Raji (cell line): Measurements from ENCODE around the gene C14orf132.

ENCODE experiments used
- POLR2A ChIP-seq: IDR thresholded peaks from 2 replicates; pipeline ENCODE4 v1.6.1; 2011; ENCODE audit warnings: low read depth, low read length, control low read depth; ENCODE audit not compliant: insufficient read depth

C14orf132 gene

DNA sequence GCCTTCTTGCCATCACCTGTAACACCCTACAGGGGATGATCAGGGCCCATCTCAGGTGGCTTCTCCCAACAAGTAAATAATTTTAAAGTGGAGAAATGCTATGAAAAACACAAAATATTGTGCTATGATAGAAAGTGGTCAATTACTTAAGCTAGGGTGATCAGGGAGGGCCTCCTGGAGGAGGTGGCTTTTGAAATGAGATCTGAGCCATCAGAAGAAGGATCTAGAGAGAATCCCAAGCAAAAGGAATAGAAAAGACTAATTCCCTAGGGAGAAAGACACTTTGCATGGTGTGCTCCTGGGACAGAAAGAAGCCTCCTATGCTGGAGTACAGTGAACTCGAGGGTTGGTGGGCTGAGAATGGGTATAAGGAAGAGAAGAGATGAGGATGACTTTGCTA is 7.5 kb upstream of the C14orf132 start:
- TF ChIP-seq POLR2A, result no peak

DNA sequence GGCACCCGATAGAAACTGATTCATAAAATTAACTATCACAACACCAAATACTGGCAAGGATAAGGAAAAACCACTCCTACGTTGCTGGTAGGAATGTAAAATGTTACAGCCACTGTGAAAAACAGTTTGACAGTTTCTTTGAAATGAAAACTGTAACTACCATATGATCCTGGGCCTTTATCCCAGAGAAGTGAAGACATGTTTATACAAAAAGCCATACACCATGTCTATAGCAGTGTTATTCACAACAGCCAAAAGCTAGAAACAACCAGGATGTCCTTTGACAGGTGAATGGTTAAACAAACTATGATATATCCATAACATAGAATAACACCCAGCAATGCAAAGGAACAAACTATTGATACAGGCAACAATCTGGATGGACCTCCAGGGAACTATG is 3.7 kb upstream of the C14orf132 start:
- no peak for TF ChIP-seq POLR2A

DNA sequence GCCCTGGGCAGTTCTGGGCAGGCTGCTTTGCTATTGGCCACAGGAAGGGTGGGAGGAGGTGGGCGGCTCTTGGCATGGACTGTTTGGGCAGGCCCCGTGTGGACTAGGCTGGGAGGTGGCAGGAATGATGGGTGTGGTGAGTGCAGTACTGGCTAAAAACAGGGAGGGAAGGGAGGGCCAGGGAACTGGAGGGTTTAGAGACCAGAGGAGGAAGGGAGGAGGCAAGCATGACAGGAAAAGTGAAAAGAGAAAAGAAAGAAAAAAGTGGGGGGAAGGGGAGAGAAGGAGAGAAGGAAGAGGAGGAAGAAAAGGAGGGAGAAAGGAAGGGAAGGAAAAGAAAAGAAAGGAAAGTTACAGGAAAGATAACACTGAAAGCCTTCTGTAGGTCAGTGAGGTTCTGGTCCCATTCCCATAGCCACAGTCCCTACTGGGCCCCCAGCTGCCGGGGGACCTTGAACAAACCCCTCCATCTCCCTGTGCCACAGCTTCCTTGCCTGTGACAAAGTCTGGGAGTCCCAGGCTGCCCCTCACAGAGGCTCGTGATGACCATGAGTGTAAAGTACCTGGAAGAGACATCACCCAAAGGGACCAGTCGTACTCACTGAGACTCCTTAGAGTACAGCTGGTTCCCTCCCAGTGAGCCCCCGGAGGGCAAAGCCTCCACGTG is 1.1 kb upstream of the C14orf132 start:
- no peak for TF ChIP-seq POLR2A

DNA sequence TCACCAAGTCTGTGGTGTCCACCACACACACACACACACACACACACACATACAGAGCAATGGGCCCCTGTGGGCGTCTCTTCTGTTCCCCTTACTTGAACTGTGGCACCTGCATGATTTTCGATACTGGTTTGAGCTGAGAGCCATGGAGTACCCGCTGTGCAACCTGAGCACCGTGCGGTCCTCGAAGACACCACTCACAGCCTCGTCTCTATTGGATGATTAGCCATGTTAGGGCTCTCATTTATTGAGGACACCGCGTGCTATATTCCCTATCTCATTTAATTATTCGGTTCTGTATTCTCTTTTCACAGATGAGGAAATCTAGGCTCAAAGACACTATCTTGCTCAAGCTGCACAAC is 623 bp upstream of the C14orf132 start:
- TF ChIP-seq POLR2A, result no peak

DNA sequence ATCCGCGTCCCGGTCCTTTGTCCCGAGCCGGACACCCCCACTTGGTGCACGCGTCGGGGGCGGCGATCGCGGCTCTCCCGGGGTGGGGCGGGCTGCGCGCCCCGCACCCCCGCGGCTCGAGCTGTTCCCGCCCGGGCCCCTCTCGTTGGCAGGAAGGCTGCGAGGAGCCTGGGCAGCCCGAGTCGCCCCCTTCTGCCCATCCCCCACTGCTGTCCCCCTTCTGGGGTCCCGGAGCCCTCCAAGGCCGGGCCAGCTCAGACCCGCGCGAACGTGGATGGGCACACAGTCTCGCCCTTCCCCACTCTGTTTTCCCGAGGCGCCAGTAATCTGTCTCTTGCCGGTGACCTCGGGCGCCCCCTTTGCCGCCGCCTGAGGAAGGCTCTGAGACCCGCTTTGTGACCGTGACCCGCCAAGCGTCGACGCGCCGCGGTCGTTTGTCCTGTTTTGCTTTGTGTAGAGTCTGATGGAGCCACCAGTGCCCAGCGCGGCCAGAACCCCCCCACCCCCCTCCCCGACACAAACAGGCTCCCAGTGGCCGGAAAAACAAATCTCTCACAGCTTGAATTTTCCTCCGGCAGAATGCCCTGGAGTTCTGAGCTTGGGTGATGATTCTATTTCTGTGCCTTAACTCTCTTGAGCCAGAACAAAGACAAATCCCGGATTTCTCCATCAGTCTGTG is 610 bp downstream of the C14orf132 start:
- no peak for TF ChIP-seq POLR2A

DNA sequence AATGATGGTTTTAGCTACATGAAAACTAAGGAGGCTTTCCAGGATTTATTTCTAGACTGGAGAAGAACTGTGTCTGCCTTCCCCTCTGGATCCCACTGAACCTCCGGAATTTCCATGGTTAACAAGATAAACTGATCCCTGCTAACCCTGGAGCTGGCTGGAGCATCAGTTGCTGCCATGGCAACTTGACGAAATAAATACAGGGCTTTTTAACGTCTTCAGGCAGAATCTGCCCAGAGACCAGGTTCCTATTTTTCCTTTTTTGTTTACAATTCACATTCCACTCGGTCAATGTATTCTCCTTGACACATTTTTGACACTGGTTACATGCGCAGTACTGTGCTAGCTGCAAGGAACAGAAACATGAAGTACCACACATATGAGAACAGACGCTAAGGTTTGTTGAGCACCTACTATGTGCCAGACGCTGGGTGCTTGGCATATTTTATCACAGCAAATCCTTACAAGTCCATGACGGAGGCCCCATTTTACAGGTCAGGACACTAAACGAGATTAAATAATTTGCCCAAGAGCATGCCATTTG is 1.7 kb downstream of the C14orf132 start:
- no peak for TF ChIP-seq POLR2A

DNA sequence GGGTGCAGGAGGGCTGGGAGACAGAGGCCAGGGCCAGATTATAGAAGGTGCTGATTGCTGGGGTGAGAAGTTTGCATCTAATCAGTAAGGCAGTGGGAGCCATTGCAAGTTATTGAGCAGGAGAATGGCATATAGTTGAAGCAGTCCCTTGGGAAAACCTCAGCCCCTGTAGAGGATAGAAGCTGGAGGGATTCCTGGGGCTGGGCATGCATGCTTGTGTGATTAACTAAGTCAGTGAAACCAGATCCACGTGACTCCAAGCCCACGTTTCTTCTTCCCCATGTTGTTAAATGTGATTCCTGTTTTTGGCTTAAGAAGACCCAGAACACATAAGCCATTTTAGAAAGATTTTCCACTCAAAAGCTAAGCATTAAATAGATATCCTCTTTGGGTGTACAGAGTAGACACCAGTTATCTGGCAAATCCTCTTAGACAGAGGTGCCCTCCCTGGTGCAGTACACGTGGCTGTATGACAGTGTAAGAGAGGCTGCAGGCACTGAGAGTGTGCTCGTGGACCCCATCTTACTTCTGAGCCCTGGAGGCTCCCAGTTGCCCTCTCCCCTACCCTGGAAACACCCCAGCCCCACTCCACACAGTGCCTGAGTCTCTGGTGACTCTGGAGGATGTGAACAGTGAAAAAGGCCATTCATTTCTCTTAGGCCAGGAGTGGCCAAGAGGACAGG is 3.2 kb downstream of the C14orf132 start:
- TF ChIP-seq POLR2A, result no peak

DNA sequence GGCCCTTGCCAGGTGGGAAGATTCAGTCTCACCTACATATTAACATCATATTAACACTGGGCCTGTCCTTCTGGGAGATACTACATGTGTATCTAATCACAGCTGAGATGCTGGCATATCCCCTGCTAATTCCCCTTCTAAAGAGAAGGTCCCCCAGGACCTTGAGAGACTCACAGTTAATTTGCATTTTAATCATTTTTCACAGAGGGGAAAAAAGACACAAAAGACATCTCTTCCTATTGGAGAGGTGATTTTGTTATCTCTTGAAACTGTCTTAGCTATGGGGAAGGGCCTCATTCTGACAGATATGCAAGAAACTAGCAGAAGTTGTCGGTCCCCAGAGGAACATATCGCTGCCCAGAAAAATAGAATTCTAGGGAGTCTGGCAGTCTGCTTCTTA is 7.5 kb downstream of the C14orf132 start:
- no peak for TF ChIP-seq POLR2A

DNA sequence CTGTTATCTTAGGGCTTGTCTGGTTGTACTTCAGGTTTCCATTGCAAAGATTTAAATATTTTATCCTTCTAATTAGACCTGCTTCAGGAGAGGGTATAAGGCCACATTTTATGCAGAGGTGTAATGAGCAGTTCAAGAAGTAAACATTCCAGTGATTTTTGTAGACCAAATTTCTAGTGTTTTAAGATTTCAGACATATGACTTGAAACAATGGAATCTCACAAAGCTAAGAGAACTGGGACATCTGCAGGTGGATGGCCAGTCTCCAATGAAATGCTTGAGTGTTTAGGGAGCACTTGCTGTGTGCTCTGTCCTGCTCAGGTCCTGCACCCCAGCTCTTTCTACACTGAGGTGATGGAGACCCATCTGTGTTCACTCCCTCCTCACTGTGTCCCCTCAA is 7.9 kb downstream of the C14orf132 start:
- no peak for TF ChIP-seq POLR2A

DNA sequence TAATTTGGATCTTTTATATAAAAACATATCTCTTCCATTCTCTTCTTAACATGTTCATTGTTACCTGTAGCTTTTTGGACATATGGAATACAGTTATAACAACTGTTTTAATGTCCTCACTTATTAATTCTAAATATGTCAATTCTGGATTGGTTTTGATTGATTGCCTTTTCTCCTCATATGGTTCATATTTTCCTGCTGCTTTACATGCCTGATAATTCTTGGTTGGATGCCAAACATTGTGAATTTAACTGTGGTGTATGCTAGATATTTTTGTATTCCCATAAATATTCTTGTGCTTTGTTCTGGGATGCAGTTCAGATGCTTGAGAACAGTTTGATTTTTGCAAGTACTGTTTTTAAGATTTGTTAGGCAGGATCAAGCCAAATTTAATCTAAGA is 10.8 kb downstream of the C14orf132 start:
- no peak for TF ChIP-seq POLR2A

DNA sequence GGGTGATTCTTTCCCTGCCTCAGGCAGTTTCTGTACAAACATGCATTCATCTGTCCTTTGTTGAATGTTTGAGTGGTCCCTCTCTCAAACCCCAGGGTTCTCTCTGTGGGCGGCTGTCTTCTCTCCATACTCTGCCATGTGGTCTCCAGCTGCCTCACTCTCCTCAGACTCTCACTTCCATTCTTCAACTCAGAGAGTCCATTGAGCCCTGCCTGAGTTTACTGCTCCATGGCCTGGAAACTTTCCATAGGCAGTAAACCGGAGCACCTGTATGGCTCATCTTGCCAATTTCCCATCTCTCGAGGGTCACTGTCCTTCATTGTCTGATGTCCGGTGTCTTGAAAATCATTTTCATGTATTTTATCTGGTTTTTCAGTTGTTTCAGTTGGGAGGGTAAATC is 11.3 kb downstream of the C14orf132 start:
- no peak for TF ChIP-seq POLR2A

DNA sequence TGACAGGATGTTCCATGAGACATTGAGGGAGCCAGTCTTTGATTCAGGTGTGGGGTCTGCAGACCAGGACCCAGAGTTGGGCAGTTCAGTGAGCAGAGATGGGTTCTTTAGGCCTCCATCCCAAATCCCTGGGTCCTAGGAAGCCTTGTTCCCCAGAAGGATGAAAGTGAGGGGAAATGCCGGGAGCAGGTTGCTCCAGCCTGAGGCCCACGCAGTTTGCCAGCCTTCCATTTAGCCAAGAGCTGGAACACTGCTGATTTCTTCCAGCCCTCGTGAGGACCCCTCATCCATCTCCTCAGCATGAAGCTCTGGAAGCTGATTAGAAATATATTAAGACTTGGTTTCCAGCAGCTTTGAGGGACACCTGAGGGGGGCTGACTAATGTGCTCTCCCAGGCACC is 12.1 kb downstream of the C14orf132 start:
- no peak for TF ChIP-seq POLR2A

DNA sequence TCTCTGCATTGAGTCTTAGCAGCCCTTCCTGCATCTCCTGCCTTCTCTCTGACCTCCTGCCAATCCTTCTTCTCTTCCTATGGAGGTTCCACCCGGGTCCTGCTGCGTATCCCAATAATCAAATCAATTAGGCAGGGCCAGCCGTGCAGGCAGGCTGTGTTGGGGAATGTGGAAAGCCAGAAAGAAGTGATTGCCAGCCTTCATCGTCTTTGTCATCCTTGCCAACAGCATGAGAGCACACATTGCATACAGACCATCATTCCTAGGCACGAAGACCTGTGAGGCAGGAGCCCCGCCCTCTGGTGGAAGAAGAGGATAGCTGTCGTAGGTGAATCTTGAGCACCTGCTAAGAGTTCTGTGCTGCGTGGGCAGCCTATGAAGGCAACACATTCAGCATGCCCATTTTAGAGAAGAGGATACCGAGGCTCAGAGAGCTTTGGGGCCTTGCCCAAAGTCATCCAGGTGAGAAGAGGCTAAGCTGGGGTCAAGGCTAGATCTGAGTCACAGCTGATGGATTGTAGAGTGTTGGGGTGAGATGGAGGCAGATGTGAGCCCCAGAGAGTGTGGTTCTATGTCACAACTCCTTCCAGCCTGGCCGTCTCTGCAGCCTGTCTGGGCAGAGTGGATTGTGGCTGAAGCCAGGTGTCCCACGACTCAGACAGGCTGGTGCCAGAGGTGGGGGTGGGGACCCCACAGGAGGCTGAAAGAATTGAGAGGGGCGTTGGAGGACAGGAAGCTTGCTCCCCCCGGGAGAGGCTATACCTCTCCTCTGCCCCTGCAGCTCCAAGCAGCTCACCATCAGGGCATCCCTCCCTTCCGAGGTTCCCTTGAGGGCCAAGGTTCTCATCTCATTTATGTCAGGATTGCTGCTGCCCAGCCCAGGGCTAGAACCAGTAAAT is 12.7 kb downstream of the C14orf132 start:
- TF ChIP-seq POLR2A, result no peak

DNA sequence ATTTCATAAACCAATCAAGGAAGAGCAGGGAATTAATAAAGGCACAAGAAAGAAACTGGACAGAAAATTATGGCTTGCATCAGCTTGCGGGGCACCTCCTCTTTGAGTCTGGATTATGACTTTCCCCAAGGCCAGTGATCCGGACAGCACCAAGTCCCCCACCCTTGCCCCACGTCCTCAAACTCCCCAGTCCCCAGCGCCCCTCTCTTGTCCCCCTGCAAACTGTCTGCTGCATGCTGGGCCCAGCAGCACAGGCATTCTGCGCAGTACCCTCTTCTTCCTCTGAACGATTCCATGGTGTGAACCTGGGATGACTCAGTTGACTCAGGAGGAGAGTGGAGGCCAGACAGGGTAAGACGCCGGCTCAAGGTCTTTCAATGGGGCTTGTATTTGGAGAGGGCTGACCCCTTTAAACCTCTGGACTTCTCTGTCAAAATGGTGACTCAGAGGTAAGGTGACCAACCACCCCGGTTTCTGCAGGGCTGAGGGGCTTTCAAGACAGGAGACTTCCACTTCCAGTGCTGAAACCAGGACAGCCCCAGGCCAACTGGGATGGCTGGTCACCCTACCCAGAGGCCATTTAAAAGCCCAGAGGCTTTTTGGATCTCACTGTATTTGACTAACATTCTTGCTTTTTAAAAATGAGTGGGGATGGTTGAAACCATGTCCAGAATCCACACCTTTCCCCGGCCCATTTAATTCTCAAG is 13.5 kb downstream of the C14orf132 start:
- TF ChIP-seq POLR2A, result no peak

DNA sequence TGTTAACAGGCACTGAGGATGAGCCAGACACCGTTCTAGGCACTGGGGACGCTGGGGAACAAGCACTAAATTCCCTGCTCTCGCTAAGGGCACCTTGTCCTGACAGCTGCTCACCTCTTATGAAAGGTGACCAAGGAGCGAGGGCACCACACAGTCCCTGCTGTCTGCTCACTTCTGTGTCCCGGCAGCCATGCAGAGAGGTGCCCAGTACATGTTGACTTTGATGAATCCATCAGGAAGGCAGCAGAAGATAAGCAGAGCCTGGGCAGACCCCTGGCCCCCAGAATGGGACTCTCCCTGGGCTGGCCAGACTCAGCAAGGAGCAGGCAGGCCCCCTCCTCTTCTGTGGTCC is 14.1 kb downstream of the C14orf132 start:
- TF ChIP-seq POLR2A, result no peak
